ENCODE data around the gene GDF10.

DNA sequence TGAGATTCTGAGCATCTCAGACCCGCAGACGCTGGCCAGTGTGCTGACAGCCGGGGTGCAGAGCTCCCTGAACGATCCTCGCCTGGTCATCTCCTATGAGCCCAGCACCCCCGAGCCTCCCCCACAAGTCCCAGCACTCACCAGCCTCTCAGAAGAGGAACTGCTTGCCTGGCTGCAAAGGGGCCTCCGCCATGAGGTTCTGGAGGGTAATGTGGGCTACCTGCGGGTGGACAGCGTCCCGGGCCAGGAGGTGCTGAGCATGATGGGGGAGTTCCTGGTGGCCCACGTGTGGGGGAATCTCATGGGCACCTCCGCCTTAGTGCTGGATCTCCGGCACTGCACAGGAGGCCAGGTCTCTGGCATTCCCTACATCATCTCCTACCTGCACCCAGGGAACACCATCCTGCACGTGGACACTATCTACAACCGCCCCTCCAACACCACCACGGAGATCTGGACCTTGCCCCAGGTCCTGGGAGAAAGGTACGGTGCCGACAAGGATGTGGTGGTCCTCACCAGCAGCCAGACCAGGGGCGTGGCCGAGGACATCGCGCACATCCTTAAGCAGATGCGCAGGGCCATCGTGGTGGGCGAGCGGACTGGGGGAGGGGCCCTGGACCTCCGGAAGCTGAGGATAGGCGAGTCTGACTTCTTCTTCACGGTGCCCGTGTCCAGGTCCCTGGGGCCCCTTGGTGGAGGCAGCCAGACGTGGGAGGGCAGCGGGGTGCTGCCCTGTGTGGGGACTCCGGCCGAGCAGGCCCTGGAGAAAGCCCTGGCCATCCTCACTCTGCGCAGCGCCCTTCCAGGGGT is 48.9 kb downstream of the GDF10 start:
- TF ChIP-seq, protein P1, sequence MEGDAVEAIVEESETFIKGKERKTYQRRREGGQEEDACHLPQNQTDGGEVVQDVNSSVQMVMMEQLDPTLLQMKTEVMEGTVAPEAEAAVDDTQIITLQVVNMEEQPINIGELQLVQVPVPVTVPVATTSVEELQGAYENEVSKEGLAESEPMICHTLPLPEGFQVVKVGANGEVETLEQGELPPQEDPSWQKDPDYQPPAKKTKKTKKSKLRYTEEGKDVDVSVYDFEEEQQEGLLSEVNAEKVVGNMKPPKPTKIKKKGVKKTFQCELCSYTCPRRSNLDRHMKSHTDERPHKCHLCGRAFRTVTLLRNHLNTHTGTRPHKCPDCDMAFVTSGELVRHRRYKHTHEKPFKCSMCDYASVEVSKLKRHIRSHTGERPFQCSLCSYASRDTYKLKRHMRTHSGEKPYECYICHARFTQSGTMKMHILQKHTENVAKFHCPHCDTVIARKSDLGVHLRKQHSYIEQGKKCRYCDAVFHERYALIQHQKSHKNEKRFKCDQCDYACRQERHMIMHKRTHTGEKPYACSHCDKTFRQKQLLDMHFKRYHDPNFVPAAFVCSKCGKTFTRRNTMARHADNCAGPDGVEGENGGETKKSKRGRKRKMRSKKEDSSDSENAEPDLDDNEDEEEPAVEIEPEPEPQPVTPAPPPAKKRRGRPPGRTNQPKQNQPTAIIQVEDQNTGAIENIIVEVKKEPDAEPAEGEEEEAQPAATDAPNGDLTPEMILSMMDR (IDR thresholded peaks at IDR 0.05) = no peak
- TF ChIP-seq POLR2A (IDR thresholded peaks at IDR 0.05) (no peak), POLR2AphosphoS5 (IDR thresholded peaks at IDR 0.05) (no peak), EP300 (IDR thresholded peaks at IDR 0.05; ENCODE audit: low read depth) (no peak)

All from transverse colon (tissue), 4 donors.